Natural killer cell (primary cell): ENCODE measurements around the gene CPA1. TPM values are rescaled to one million over a fixed set of nuclear protein-coding genes. Genes with fewer than 3 reads are reported as not detected.

ENCODE experiments used
- ATAC-seq, 3 donors: fragments of 150-1000 bp in 2 of 3; fragments of 200-7000 bp in 1 of 3; cut with Tn5 transposase; 1 replicate in 1 of 3; 2 replicates in 2 of 3; pipeline ENCODE4 v1.10.0; 2021; ENCODE audit warnings: mild to moderate bottlenecking in 2 of 3, moderate library complexity in 2 of 3
- DNase-seq, 2 donors: peaks; one replicate each; pipeline versions ENCODE4 v3.0.0 to v3.0.0-alpha.2; 2013 to 2021; ENCODE audit warnings: mixed read lengths in 1 of 2
- H3K27ac ChIP-seq: one replicate; pipeline ENCODE4 v1.5.1; 2013; ENCODE audit warnings: mild to moderate bottlenecking, low read length
- H3K27me3 ChIP-seq: one replicate; pipeline ENCODE4 v1.6.1; 2013; ENCODE audit warnings: low read length; ENCODE audit not compliant: control insufficient read depth, insufficient read depth
- H3K36me3 ChIP-seq: one replicate; pipeline ENCODE4 v1.6.1; 2013; ENCODE audit warnings: low read length; ENCODE audit not compliant: control insufficient read depth, insufficient read depth
- H3K4me1 ChIP-seq: one replicate; pipeline ENCODE4 v1.6.1; 2013; ENCODE audit warnings: low read length; ENCODE audit not compliant: control insufficient read depth, insufficient read depth
- H3K4me3 ChIP-seq: one replicate; pipeline ENCODE4 v1.5.1; 2013; ENCODE audit warnings: low read length
- H3K9me3 ChIP-seq: one replicate; pipeline ENCODE4 v1.6.1; 2013; ENCODE audit warnings: low read length; ENCODE audit not compliant: control insufficient read depth, insufficient read depth
- H3K27ac Mint-ChIP-seq, 2 donors: one replicate each; pipeline ENCODE4 v1.8.0; 2022; ENCODE audit warnings: mild to moderate bottlenecking in 2 of 2, mixed read lengths in 2 of 2, moderate library complexity in 1 of 2
- H3K27me3 Mint-ChIP-seq, 2 donors: one replicate each; pipeline ENCODE4 v1.8.0; 2022; ENCODE audit warnings: low read depth in 2 of 2, mixed read lengths in 2 of 2
- H3K36me3 Mint-ChIP-seq: one replicate; pipeline ENCODE4 v1.8.0; 2022; ENCODE audit warnings: mixed read lengths
- H3K4me1 Mint-ChIP-seq, 2 donors: one replicate each; pipeline ENCODE4 v1.8.0; 2022; ENCODE audit warnings: mixed read lengths in 2 of 2
- H3K4me3 Mint-ChIP-seq: one replicate; pipeline ENCODE4 v1.8.0; 2022; ENCODE audit warnings: mild to moderate bottlenecking, moderate library complexity, mixed read lengths
- H3K9me3 Mint-ChIP-seq, 2 donors: one replicate each; pipeline ENCODE4 v1.8.0; 2022; ENCODE audit warnings: mixed read lengths in 2 of 2
- WGBS: methylation state at CpG from one replicate; pipeline ENCODE4 v1.1.7; 2013; ENCODE audit warnings: missing lambda C conversion rate; ENCODE audit not compliant: insufficient coverage; 5-methylcytosine and 5-hydroxymethylcytosine counted together
- intact Hi-C: fragments of 100-400 bp; cut with micrococcal nuclease; formaldehyde crosslinking; loops from one replicate; pipeline ENCODE4 v1.14.2; 2022
- total RNA-seq, 4 donors: library from RNA; stranded (reverse); fragments of 120-200 nt in 1 of 4; gene quantifications; one replicate each; pipeline versions ENCODE4 v1.2.3 to v1.2.4, GENCODE V29; 2013 to 2022
- TF ChIP-seq, protein P1 (sequence below): fragments of 200-600 bp; IDR thresholded peaks from one replicate; pipeline ENCODE4 v1.8.0; 2022; ENCODE audit warnings: antibody characterized with exemption

The CPA1 gene
- total RNA-seq, 3 donors from 2014 or later (not counting 1 experiment from before 2014, with no cell fraction given), result not detected

DNA sequence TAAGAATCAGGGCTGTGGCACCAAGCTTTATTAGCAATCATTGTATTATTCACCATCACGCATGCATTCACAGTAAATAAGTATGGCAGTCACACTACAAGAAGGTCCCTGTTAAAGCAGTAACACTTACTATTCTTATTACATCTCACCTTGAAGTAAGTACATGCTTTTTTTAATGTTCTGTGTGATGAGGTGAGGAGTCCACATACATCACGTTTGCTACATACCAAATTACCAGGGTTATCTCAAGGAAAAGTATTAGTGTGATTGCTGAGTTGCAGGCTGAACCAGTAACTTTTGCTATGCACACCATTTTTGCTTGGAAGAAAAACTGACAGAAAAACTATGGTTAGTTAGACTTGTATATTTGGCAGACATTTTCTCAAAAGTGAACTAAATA, 24.7 kb downstream of the CPA1 start:
- no peak overlapping the region for H3K27ac Mint-ChIP-seq
- Histone ChIP-seq H3K27ac (no peak overlapping the region), H3K36me3 (peaks cover 4% of the 10 kb centered on the region), H3K27me3 (no peaks in the 10 kb centered on the region), H3K9me3 (no peaks in the 10 kb centered on the region), H3K4me3 (no peak overlapping the region), H3K4me1 (no peaks in the 10 kb centered on the region)
- TF ChIP-seq, protein P1, sequence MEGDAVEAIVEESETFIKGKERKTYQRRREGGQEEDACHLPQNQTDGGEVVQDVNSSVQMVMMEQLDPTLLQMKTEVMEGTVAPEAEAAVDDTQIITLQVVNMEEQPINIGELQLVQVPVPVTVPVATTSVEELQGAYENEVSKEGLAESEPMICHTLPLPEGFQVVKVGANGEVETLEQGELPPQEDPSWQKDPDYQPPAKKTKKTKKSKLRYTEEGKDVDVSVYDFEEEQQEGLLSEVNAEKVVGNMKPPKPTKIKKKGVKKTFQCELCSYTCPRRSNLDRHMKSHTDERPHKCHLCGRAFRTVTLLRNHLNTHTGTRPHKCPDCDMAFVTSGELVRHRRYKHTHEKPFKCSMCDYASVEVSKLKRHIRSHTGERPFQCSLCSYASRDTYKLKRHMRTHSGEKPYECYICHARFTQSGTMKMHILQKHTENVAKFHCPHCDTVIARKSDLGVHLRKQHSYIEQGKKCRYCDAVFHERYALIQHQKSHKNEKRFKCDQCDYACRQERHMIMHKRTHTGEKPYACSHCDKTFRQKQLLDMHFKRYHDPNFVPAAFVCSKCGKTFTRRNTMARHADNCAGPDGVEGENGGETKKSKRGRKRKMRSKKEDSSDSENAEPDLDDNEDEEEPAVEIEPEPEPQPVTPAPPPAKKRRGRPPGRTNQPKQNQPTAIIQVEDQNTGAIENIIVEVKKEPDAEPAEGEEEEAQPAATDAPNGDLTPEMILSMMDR, result no peak
- DNase-seq (no peak), ATAC-seq (no peak)
- H3K27me3 Mint-ChIP-seq, result no peaks in the 10 kb centered on the region
- intact Hi-C loops, result loop anchor here (5.0 kb wide), 1 partner anchor 48 kb away; no protein-coding TSS in a partner anchor
- peaks cover 7% of the 10 kb centered on the region for H3K36me3 Mint-ChIP-seq
- no peaks in the 10 kb centered on the region for H3K9me3 Mint-ChIP-seq
- H3K4me1 Mint-ChIP-seq, result peaks cover 0 to 6% of the 10 kb centered on the region in 2 donors
- WGBS, result 100% methylated on average over 1 of the region's 2 CpGs
- no peak overlapping the region for H3K4me3 Mint-ChIP-seq

DNA sequence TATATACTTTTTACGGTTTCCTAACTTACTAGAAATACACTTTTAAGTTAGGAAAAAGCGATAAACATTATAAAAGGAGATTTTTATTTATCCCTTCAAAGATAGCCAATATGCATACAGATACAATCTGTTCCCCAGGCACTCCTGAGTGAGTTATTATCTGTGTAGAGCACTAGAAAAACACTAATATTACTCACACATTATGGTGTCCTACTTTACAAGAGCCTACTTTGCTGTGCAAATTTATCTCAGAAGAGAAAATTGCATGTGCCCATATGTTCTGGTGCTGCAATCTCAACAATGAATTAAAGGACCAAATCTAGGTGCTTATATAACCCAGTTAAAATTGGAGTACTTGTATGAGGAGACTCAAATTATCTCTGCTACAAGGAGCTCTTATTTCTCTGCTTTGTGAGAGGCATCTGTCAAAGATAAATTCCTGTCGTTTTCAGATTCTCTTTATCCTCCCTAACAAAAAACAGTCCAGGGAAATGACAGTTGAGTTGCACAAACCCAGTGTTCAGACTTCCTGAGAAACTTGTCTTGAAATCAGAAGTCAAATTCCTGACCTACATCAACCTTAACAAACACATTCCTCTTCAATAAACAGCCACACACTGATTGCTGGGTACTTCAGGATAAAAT, 28.9 kb downstream of the CPA1 start:
- ATAC-seq (no peak), DNase-seq (no peak)
- no peak overlapping the region for H3K4me3 Mint-ChIP-seq
- Histone ChIP-seq H3K36me3 (peaks cover 2% of the 10 kb centered on the region), H3K4me3 (no peak overlapping the region), H3K27me3 (no peaks in the 10 kb centered on the region), H3K27ac (no peak overlapping the region), H3K9me3 (no peaks in the 10 kb centered on the region), H3K4me1 (no peaks in the 10 kb centered on the region)
- no peaks in the 10 kb centered on the region for H3K9me3 Mint-ChIP-seq
- H3K27me3 Mint-ChIP-seq, result no peaks in the 10 kb centered on the region
- no peak overlapping the region for H3K27ac Mint-ChIP-seq
- WGBS, result 39% methylated on average over 1 of the region's 3 CpGs
- intact Hi-C loops, result loop anchor here (5.0 kb wide), 1 partner anchor 52 kb away; no protein-coding TSS in a partner anchor
- peaks cover 1% of the 10 kb centered on the region for H3K36me3 Mint-ChIP-seq
- no peaks in the 10 kb centered on the region for H3K4me1 Mint-ChIP-seq
- TF ChIP-seq, protein P1, result no peak

DNA sequence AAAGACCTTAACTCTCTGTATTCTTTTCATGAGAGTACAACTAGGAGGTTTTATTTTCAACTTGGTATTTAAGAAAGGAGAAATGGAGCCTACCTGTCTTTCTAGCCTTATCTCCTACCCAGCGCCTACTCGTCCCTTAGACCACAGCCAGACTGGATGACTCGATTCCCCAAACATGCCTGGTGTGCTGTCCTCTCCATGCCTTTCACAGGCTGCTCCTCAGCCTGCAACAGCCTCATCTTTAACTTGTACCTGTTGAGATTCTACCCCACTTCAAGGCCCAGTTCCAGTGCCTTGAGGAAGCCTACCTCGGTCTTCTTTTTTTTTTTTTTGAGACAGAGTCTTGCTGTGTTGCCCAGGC, 29.4 kb downstream of the CPA1 start:
- Histone ChIP-seq H3K4me1 (peaks cover 2% of the 10 kb centered on the region), H3K36me3 (peaks cover 2% of the 10 kb centered on the region), H3K27me3 (no peaks in the 10 kb centered on the region), H3K4me3 (no peak overlapping the region), H3K27ac (no peak overlapping the region), H3K9me3 (no peaks in the 10 kb centered on the region)
- Mint-ChIP-seq H3K4me3 (no peak overlapping the region), H3K36me3 (no peaks in the 10 kb centered on the region), H3K4me1 (peaks cover 2% of the 10 kb centered on the region in 2 donors), H3K9me3 (no peaks in the 10 kb centered on the region), H3K27ac (no peak overlapping the region), H3K27me3 (no peaks in the 10 kb centered on the region)
- TF ChIP-seq, protein P1, result no peak
- DNase-seq (no peak), ATAC-seq (no peak)
- WGBS, result 96% methylated on average over 4 of the region's 4 CpGs
- intact Hi-C loops, result loop anchor here (5.0 kb wide), 1 partner anchor 52 kb away; no protein-coding TSS in a partner anchor
